AG04450 (cell line): Measurements from ENCODE around the gene PRKAR1B. TPM values are rescaled to one million over a fixed set of nuclear protein-coding genes. Genes with fewer than 3 reads are reported as not detected.
A peak's percentile ranks its signal among the peaks of the same experiment; 100 is the strongest.

Experiments
- CTCF ChIA-PET: fragments of 300-600, 350-600 bp; formaldehyde crosslinking; extraction: SDS; loops from one replicate; lab custom pipeline; 2022; ENCODE audit warnings: antibody characterized with exemption, inconsistent platforms; lab: Charles Lee
- POLR2A ChIA-PET: fragments of 350-600 bp; formaldehyde crosslinking; extraction: SDS; loops from one replicate; lab custom pipeline; 2021; ENCODE audit warnings: antibody characterized with exemption, inconsistent platforms; lab: Yijun Ruan, JAX
- DNase-seq: peaks from one replicate; pipeline ENCODE4 v3.0.0-alpha.2; 2011; ENCODE audit warnings: low read depth, low spot score
- H3K27ac ChIP-seq: one replicate; pipeline ENCODE4 v1.5.1; 2012; ENCODE audit warnings: low read depth, low read length, control low read depth
- H3K27me3 ChIP-seq: one replicate; pipeline ENCODE4 v1.6.0; 2012; ENCODE audit warnings: low read length; ENCODE audit not compliant: control insufficient read depth, insufficient read depth
- H3K4me3 ChIP-seq: 2 replicates; pipeline ENCODE4 v1.5.1; 2011; ENCODE audit warnings: mild to moderate bottlenecking, low read depth, low read length, control low read depth
- H3K9me3 ChIP-seq: 2 replicates; pipeline ENCODE4 v1.5.1; 2012; ENCODE audit warnings: low read length; ENCODE audit not compliant: control insufficient read depth, insufficient read depth
- polyA plus RNA-seq: library from polyadenylated mRNA; depleted of rRNA; stranded (reverse); fragments of >200 nt; gene quantifications from 2 replicates; pipeline ENCODE4 v1.2.3, GENCODE V29; 2011
- TF ChIP-seq, protein P1 (sequence below): IDR thresholded peaks from 2 replicates; pipeline ENCODE4 v1.5.1; 2011; ENCODE audit warnings: low read depth, low read length, control low read depth, inconsistent platforms

Gene PRKAR1B
- polyA plus RNA-seq, 1 experiment = 16.1 TPM

DNA sequence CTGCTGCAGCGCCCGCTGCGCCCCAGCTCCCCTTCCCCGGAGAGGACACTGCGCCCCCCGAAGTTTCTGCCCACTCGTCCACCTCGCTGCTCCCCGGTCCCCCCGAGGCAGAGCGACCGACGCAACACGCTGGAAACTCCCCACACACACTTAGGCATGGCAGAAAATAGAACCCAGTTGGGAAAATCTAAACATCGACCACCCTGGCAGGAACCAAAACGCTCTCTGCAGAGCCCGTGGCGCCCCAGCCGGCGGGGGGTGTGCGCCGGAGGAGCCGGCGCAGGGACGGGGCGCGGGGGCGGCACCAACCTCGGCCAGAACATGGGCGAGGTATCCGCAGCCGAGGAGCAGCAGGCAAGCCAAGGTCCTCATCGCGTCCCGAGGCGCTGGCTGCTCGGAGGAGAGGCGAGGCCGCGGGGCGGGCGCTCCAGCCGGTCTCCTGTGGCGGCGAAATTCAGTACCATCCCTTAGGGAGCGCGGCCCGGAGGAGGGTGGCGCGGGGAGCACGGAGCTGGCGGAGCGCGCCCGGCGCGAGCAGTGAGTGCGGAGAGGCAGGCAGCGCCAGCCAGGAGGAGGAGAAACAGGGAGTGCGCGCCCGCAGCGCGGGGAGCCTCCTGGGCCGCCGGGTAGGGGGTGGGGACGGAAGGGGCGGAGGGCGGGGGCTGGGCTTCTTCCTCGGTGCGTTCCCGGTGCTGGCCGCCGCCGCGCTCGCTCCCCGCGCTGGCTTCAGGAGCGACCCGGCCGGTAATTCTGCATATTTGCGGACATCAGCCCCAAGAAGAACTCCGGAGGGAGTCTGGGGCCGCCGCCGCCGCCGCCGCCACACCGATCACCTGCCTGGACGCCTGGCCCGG is 208.2 kb downstream of the PRKAR1B start:
- H3K4me3 ChIP-seq = peak overlapping the region; percentile 61
- H3K27ac ChIP-seq = no peak overlapping the region
- TF ChIP-seq, protein P1, sequence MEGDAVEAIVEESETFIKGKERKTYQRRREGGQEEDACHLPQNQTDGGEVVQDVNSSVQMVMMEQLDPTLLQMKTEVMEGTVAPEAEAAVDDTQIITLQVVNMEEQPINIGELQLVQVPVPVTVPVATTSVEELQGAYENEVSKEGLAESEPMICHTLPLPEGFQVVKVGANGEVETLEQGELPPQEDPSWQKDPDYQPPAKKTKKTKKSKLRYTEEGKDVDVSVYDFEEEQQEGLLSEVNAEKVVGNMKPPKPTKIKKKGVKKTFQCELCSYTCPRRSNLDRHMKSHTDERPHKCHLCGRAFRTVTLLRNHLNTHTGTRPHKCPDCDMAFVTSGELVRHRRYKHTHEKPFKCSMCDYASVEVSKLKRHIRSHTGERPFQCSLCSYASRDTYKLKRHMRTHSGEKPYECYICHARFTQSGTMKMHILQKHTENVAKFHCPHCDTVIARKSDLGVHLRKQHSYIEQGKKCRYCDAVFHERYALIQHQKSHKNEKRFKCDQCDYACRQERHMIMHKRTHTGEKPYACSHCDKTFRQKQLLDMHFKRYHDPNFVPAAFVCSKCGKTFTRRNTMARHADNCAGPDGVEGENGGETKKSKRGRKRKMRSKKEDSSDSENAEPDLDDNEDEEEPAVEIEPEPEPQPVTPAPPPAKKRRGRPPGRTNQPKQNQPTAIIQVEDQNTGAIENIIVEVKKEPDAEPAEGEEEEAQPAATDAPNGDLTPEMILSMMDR = no peak
- ChIA-PET POLR2A (interaction anchor here (0.7 kb wide), 1 partner anchor 57 kb away, joined by 4 read pairs; no protein-coding TSS in a partner anchor), CTCF (no interaction called here)
- no peak for DNase-seq
- H3K27me3 ChIP-seq = peaks cover 35% of the 10 kb centered on the region
- H3K9me3 ChIP-seq = no peaks in the 10 kb centered on the region; the same call in 1 of the 2 replicates

- Histone ChIP-seq H3K4me3 (peak overlapping the region; percentile 61), H3K9me3 (no peaks in the 10 kb centered on the region; the same call in 1 of the 2 replicates), H3K27ac (no peak overlapping the region), H3K27me3 (peaks cover 27% of the 10 kb centered on the region)
- TF ChIP-seq, protein P1 = no peak
- ChIA-PET CTCF (no interaction called here), POLR2A (interaction anchor here (0.7 kb wide), 1 partner anchor 57 kb away, joined by 4 read pairs; no protein-coding TSS in a partner anchor)
- no peak for DNase-seq
These were observed 209.1 kb downstream of the PRKAR1B start for GRCh38 chr7:517774-518629.

DNA sequence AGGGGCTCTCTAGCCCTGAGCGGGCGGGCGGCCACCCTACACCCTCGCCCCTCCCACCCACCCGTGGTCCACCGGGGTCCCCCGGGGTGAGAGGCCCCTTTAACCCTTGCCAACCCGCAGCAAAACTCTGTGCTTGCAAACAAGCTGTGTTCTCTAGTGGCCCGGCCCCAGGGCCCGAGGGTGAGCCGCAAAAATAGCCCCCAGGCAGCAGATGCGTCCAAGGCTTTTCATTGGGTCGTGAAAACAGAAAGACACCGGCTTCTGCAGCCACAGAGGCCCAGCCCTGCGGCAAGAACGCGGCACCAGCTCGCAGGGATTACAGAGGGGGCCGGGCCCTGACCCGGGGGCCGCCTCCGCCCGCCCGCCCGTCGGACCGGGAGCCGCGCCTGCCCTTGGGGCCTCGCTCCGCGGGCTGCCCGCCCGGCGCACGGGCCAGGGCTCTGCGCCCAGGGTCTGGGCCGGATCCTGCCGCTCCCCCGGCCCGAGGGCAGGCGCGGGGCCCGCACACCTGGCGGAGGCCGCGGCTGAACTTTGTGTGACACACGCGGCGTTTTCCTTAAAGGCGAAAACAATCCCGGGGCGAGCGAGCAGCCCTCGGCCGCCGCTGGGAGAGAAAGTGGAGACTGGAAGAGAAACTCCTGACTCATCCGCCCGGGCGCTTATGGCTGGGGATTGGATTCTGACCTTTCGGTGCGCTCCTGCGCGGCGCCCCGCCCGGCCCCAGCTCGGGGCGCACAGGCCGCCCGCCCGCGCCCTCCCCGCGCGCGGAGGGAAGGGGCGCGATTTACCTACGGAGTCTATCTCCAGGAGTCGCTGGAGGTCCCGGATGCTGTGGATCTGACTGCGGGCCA is 210.2 kb downstream of the PRKAR1B start:
- TF ChIP-seq, protein P1 = no peak
- Histone ChIP-seq H3K4me3 (peak overlapping the region; percentile 45), H3K27ac (no peak overlapping the region), H3K27me3 (peaks cover 16% of the 10 kb centered on the region), H3K9me3 (no peaks in the 10 kb centered on the region; the same call in 1 of the 2 replicates)
- no peak for DNase-seq
- CTCF ChIA-PET = no interaction called here
- POLR2A ChIA-PET = no interaction called here

GRCh38 chr7:516216-516605 is 210.9 kb downstream of the PRKAR1B start:
- Histone ChIP-seq H3K27ac (no peak overlapping the region), H3K27me3 (peaks cover 10% of the 10 kb centered on the region), H3K9me3 (no peaks in the 10 kb centered on the region; the same call in 1 of the 2 replicates), H3K4me3 (no peak overlapping the region)
- ChIA-PET POLR2A (interaction anchor here (0.7 kb wide), 1 partner anchor 365 kb away, joined by 6 read pairs; no protein-coding TSS in a partner anchor), CTCF (no interaction called here)
- no peak for DNase-seq
- TF ChIP-seq, protein P1 = no peak
